ENCODE data around the gene MCC. TPM values are rescaled to one million over a fixed set of nuclear protein-coding genes. Genes with fewer than 3 reads are reported as not detected.

MCC gene
- total RNA-seq, 1 donor from 2014 or later = 33.9 TPM

DNA sequence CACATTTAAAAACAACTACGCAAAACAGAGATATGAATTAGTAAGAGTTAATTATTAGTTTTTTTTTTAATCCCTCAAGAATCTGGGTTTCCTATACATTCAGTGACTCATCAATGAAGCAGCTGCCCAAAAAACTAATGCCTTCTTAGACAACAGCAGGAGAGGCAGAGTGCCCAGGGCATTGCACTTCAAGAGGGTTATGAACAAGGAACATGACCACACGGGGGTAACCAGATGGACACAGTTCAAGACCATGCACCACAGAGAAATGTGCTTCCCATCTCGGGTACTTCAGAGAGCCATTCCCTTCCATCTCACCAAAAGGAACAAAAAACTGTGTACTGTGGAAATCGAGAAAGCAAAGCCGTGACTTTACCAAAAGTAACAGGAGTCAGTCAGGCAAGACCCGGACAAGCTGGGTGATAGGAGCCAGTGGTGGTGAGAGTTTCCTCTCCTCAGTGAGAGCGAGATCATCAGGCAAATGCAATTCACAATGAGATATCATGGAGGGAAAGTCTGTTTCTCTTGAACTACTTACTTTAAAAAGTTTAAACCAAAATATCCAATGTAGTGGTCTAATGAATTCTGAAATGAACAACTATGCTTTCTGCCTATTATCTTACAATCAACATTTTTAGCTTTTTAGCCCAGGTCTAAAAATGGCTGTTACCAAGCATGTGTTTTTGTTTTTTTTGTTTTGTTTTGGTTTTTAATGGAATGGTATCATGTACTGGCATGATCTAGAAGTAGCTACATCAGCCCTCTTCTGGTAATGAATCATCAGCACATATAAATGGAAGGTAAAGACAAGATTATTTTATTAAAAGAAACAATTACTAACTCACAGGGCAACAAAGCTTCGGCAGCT, 245.5 kb downstream of the MCC start:
- no peaks in the 10 kb centered on the region for H3K27me3 Mint-ChIP-seq (ENCODE audit: low read depth)
- H3K27ac Mint-ChIP-seq = no peak overlapping the region
- no peaks in the 10 kb centered on the region for H3K9me3 Mint-ChIP-seq
- H3K36me3 Mint-ChIP-seq = no peaks in the 10 kb centered on the region
- TF ChIP-seq, protein P1, sequence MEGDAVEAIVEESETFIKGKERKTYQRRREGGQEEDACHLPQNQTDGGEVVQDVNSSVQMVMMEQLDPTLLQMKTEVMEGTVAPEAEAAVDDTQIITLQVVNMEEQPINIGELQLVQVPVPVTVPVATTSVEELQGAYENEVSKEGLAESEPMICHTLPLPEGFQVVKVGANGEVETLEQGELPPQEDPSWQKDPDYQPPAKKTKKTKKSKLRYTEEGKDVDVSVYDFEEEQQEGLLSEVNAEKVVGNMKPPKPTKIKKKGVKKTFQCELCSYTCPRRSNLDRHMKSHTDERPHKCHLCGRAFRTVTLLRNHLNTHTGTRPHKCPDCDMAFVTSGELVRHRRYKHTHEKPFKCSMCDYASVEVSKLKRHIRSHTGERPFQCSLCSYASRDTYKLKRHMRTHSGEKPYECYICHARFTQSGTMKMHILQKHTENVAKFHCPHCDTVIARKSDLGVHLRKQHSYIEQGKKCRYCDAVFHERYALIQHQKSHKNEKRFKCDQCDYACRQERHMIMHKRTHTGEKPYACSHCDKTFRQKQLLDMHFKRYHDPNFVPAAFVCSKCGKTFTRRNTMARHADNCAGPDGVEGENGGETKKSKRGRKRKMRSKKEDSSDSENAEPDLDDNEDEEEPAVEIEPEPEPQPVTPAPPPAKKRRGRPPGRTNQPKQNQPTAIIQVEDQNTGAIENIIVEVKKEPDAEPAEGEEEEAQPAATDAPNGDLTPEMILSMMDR (IDR thresholded peaks at IDR 0.05; ENCODE audit: unreplicated experiment) = no peak
- peaks cover 45% of the 10 kb centered on the region for H3K4me1 Mint-ChIP-seq
- DNase-seq (ENCODE audit: low spot score in 2 of 2, unreplicated experiment in 2 of 2) = no peak
- no peak overlapping the region for H3K4me3 Mint-ChIP-seq

DNA sequence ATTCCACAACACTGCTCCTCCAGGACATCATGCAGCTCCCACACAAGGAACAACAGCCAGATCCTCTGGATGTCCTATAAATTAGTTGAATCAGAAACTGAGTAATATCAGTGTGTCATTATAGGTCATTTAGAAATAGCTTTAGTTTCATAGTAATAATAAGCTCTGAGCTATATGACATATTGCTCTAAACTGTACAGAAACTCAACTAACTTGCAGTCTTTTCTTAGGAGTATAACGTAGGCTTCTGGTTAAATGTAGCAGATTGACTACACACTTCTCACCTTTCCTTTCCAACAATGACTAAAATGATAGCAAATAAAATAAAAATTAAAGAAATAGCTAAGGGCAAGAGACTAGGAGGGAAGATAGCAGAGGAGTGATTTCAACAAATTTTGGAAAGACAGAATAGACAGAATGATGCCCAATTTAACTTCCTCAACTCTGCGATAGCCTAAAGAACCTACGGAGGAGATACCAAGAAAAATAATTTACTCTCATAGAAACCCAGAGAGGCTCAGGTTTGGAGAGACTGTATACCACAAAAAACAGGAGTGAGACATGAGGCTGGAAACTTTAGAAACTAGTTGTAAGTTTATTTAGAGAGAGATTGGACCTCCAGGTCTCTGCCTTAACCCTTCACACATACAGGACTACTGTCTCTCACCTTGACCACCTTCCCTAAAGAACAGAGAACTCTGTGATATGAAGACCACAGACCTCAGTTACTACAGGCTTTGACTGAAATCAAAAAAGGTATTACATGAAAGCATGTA, 247.1 kb downstream of the MCC start:
- Mint-ChIP-seq H3K9me3 (no peaks in the 10 kb centered on the region), H3K27me3 (ENCODE audit: low read depth) (no peaks in the 10 kb centered on the region), H3K27ac (no peak overlapping the region), H3K4me3 (no peak overlapping the region), H3K36me3 (no peaks in the 10 kb centered on the region), H3K4me1 (peaks cover 41% of the 10 kb centered on the region)
- DNase-seq (ENCODE audit: low spot score in 2 of 2, unreplicated experiment in 2 of 2) = no peak
- TF ChIP-seq, protein P1 (IDR thresholded peaks at IDR 0.05; ENCODE audit: unreplicated experiment) = no peak

DNA sequence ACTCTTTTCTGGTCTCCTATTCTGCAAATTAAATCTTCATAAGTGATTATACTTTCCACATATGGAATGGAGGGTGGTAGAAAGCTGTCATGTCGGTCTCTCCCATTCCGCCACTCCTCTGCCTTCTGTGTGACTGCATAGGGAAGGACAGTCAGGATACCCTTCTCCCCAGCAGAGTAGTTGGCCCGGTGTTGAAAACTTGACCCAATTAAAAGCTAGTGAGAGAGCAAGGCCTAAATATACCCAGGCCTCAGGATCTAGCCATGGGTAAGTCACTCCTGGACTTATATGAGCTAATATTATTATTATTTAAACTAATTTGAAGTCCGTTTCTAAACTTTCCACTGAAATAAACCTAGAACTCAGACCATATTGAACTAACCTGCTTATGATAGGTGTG, 248.2 kb downstream of the MCC start:
- Mint-ChIP-seq H3K36me3 (no peaks in the 10 kb centered on the region), H3K4me3 (no peak overlapping the region), H3K27me3 (ENCODE audit: low read depth) (no peaks in the 10 kb centered on the region), H3K27ac (no peak overlapping the region), H3K9me3 (no peaks in the 10 kb centered on the region), H3K4me1 (peaks cover 42% of the 10 kb centered on the region)
- TF ChIP-seq, protein P1 (IDR thresholded peaks at IDR 0.05; ENCODE audit: unreplicated experiment) = no peak
- DNase-seq (ENCODE audit: low spot score in 2 of 2, unreplicated experiment in 2 of 2) = no peak

DNA sequence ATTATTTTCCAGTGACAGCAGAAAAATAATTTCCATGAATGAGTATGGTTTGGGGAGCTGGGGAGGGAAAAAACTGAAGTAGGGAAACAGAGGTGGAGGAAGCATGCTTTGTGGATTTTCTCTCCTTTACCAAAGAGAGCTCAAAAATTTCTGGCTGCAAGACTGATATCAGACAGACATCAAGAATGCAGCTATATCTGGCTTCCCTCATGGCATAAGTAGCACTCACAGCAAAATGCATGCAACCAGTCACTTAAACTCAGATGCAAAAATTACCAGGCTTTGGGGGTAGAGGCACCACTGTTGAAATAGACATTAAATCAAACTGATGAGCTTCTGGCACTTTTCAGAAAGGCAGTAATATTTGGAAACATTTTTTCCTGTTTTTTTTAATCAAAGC, 250.4 kb downstream of the MCC start:
- Mint-ChIP-seq H3K9me3 (no peaks in the 10 kb centered on the region), H3K27ac (peak overlapping the region; percentile 41), H3K36me3 (no peaks in the 10 kb centered on the region), H3K4me3 (no peak overlapping the region), H3K4me1 (peaks cover 59% of the 10 kb centered on the region), H3K27me3 (ENCODE audit: low read depth) (no peaks in the 10 kb centered on the region)
- DNase-seq (ENCODE audit: low spot score in 2 of 2, unreplicated experiment in 2 of 2) = no peak
- TF ChIP-seq, protein P1 (IDR thresholded peaks at IDR 0.05; ENCODE audit: unreplicated experiment) = no peak

DNA sequence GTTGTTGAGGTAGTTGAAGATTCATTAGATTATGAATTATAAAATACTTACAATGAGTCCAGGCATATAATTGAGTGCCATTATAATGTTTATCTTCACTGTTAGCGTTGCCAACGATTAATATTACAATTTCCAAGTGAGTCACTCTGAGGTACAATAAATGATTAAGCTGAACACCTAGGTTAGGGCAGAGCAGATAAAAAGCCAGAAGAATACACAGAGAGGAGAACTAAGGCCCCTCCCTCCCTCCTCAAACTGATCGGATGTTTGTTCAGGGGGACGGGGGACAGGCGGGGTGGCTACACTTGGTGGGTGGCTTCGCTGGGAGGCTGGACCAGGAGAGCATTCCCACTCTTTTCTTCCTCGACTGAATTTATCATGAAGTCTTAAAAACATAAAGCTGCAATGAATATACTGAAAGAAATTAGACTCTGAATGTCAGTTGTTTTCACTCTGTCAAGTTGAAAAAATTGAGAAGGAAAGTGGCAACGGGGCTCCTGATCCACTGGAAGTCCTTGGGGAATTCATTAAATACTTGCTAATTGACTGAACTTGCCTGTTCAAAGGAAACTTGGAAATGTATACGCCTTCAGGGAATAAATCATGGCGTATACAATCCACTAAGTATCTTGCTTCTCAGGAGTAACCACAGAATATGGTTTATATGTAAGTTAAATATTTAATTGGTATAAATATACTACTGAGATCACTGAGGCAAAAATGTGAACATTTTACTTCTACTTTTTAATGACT, 251.5 kb downstream of the MCC start:
- no peak for DNase-seq (ENCODE audit: low spot score in 2 of 2, unreplicated experiment in 2 of 2)
- Mint-ChIP-seq H3K9me3 (no peaks in the 10 kb centered on the region), H3K4me1 (peaks cover 70% of the 10 kb centered on the region), H3K27me3 (ENCODE audit: low read depth) (no peaks in the 10 kb centered on the region), H3K4me3 (no peak overlapping the region), H3K36me3 (no peaks in the 10 kb centered on the region), H3K27ac (no peak overlapping the region)
- TF ChIP-seq, protein P1 (IDR thresholded peaks at IDR 0.05; ENCODE audit: unreplicated experiment) = no peak

Data from mesothelial cell of epicardium (in vitro differentiated cells).